CD4-positive, alpha-beta T cell treated with Interleukin-15 for 1 hour (primary cell): Measurements from ENCODE around the gene LYPD5.
A peak's percentile ranks its signal among the peaks of the same experiment; 100 is the strongest.
"Not testable (repeated sequence)": the region's sequence is repeated elsewhere in the genome, so short reads cannot be mapped to it uniquely, and the experiment has no call there.

Source experiments
- DNase-seq: peaks from one replicate; pipeline ENCODE4 v3.0.0-alpha.2; 2020

The LYPD5 gene, protein sequence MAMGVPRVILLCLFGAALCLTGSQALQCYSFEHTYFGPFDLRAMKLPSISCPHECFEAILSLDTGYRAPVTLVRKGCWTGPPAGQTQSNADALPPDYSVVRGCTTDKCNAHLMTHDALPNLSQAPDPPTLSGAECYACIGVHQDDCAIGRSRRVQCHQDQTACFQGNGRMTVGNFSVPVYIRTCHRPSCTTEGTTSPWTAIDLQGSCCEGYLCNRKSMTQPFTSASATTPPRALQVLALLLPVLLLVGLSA

DNA sequence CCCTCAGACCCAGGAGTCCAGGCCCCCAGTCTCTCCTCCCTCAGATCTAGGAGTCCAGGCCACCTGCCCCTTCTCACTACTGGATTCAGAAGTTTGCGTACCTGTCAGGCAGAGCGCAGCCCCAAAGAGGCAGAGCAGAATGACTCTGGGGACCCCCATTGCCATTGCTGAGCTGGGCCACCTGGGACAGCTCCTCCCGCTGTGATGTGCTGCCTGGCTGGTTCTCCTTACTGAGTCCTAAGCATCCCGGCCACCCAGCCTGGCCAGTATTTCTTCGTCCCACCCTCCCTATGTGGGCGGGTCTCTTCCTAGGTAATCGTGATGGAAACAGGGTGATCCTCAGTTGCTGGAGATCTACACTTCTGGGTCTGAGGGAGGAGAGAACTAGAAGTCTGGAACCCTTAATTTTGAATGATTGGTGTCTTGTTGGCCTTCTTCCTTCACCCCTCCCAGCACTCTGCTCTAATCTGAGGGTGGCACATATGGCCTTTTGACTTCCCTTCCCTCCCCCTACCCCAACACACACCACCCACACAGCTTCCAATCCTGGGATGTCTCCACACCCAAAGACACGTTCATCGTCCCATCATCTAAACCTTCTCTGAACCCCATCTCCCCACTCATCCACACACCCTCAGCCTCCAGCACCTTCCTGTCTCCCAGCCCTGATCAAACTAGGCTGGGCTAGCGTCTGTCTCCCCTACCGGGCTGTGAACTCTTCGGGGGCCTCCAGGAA is at the start of gene LYPD5:
LYPD5 (minus strand) TSS at position 232 of the 736 bp plus-strand sequence; CDS start at position 165, 67 bp downstream.
- no peak for DNase-seq

DNA sequence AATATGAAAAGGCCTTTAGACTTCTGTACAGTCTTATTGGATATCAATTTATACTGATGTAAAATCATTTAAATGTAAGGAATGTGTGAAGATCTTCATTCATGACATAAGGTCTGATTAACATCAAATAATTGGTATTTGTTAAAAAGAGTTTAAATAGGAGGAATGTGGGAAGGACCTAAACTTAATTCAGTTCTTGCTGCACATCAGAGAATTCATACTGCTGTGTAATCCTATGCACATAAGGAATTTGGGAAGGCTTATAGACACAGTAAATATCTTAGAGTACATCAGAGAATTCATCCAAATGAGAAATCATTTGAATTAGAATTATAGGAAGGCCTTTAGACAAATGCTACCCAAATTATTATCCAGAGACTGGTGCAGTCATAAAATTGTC is 46.6 kb upstream of the LYPD5 start:
- no peak for DNase-seq

DNA sequence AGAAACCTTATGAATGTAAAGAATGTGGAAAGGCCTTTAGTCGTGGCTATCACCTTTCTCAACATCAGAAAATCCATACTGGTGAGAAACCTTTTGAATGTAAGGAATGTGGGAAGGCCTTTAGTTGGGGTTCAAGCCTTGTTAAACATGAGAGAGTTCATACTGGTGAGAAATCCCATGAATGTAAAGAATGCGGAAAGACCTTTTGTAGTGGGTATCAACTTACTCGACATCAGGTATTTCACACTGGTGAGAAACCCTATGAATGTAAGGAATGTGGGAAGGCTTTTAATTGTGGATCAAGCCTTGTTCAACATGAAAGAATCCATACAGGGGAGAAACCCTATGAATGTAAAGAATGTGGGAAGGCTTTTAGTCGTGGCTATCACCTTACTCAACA is 45.6 kb upstream of the LYPD5 start:
- no peak for DNase-seq

DNA sequence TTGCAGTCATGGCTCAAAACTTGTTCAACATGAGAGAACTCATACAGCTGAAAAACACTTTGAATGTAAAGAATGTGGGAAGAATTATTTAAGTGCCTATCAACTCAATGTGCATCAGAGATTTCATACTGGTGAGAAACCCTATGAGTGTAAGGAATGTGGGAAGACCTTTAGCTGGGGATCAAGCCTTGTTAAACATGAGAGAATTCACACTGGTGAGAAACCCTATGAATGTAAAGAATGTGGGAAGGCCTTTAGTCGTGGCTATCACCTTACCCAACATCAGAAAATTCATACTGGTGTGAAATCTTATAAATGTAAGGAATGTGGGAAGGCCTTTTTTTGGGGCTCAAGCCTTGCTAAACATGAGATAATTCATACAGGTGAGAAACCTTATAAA is 45.0 kb upstream of the LYPD5 start:
- DNase-seq = no peak

DNA sequence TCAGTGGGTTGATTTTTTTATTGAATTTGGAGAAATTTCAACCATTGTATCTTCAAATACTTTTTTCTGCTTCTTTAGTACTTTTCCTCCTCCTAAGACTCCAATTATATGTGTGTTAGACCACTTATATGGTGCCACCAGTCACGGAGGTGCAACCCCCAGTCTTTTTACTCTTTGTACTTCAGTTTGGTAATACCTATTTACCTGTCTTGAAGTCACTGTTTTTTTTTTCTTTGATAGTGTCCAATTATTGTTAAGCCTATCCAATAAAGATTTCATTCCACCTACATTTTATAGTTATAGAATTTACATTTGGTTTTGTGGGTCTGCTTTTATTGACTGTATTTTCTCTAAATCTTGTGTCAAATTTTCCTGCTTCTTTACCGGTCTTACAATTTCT is 39.8 kb upstream of the LYPD5 start:
- DNase-seq = no peak

DNA sequence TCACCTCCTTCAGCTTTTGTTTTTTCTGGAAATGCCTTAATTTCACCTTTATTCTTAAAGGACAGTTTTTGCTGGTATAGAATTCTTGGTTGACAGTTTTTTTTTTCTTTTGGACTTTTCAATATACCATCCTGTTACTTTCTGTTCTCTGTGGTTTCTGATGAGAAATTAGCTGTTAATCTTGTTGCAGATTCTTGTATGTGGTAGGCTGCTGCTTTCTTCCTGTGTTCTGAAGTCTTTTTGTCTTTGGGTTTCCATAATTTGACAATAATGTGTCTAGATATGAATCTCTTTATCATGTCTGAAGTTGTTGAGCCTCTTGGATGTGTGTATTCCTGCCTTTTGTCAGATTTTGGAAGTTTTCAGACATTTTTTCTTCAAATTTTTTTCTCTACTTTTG is 36.9 kb upstream of the LYPD5 start:
- no peak for DNase-seq

DNA sequence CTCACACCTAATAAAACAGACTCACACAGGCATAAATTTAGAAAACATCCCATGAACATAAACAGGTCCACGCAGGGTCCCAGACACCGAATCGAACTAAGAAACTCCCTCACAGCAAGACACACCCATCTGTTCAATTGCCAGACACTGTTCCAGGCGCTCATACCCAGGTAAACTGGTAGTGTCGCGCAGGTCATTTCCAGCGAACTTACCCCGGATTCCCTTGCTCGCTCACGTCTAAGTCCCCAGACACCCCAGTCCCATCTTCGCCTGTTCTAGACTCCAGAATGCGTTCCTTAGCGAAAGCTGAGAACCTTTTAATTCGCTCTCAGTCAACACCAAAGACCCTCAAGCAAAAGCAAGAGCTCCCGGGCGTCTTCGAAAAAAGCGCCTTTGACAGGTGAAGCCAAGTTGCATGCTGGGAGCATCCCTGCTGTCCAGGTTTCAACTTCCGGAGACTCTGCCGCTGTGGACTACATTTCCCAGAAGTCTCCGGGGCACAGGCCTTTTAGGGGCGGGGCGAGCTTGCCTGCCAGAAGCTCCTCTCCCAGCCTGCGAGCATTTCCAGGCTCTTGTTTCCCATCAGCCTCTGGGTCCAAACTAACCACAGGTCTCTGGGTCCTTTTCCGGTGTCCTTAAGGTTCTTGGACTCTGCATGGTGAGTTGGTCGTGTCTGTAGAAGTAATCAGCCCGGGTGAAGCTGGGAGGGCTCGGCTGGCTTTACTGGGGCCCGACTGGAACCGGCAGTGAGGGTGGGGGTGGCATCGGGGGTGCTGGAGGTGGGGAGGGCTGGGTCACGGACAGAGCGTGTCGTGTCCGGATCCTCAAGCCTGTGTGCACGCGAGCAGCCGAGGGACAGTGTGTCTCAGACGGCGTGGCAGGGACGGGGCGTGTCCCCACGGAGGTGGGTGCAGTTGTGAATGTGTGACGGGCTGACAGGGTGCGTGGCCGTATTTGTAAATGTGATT is 24.8 kb upstream of the LYPD5 start, which contains the start of gene ZNF283:
ZNF283 (plus strand) TSS at position 535 of the 968 bp plus-strand sequence. CDS start 6,184 bp downstream, outside the sequence.
- DNase-seq = peak; percentile 85

DNA sequence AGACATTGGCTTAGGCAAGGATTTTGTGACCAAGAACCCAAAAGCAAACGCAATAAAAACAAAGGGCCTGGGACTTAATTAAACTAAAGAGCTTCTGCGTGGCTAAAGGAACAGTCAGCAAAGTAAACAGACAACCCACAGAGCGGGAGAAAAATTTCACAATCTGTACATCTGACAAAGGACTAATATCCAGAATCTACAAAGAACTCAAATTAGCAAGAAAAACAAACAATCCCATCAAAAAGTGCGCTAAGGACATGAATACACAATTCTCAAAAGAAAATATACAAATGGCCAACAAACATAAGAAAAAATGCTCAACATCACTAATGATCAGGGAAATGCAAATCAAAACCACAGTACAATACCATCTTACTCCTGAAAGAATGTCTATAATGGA is 22.3 kb upstream of the LYPD5 start:
- not testable (repeated sequence) for DNase-seq

DNA sequence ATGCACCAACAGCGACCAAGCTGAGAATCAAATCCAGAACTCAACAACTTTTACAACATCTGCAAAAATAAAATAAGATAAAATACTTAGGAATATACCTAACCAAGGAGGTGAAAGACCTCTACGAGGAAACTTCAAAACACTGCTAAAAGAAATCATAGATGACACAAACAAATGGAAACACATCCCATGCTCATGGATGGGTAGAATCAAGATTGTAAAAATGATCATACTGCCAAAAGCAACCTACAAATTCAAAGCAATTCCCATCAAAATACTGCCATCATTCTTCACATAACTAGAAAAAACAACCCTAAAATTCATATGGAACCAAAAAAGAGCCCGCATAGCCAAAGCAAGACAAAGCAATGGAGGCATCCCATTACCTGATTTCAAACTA is 21.6 kb upstream of the LYPD5 start:
- not testable (repeated sequence) for DNase-seq

DNA sequence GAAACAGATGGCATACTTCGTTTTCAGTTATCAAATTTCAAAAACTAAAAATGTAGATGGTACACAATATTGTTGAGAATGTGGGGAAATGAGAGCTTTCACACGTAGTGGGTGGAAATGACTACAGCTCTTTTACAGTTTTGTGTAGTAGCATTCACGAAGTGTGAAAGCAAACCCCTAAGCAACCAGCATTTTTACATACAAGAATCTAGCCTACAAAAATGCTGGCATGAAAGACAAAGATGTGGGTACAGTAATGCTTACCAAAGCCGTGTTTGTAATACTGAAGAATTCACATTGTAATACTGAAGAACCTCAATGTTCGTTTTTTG is 18.6 kb upstream of the LYPD5 start:
- DNase-seq = no peak

DNA sequence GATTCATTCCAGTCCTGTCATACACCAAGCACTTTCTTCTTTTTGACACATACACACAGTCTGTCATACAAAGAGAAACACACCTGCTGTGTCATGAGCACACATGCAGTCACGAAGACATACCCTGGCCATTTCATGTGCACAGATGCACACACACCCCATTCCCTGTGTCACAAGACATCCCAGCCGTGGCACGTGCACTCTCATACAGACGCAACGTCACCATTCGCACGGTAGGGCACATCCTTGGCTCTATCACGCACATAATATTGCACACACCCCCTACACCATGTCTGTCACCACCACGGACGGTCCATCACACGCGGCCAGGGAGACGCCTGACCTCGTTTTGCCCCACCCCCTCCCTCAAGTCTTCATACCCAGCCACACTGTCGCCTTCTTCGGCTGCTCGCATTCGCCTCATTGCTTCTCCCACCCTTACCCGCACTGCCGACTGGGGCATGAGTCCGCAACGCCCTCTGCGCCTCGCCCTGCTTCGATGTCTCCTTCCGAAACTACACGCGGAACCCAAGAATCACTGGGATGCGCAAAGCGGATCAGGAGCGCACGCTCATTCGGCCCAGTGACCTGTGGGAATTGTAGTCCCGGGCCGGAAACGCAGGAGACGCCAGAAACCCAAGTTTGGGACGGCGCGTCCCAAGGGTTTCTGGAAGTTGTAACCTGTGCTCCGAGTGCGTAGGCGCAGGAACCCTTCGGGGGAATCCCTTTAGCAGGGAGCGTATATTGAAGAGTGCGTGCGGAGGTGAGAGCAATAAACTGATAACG is 18.0 kb upstream of the LYPD5 start:
- peak; percentile 18 for DNase-seq

DNA sequence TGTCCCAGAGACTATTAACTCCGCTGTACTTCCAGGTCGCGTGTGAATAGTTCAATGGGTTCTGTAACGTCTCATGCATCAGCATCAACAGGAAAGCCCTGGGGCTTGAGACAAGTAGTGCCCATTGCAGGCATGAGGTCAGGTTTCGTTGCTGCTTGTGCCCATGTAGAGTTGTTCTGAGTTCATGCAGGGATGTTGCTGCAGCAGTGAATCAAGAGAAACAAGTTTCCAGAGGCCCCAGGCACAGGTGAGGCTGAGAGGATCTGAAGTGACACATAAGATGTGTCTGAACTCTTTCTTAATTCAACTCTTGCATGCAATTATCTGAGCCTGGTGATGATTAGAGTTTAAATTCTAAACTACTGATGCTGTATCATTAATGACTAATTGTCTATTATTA is 16.3 kb upstream of the LYPD5 start:
- no peak for DNase-seq

DNA sequence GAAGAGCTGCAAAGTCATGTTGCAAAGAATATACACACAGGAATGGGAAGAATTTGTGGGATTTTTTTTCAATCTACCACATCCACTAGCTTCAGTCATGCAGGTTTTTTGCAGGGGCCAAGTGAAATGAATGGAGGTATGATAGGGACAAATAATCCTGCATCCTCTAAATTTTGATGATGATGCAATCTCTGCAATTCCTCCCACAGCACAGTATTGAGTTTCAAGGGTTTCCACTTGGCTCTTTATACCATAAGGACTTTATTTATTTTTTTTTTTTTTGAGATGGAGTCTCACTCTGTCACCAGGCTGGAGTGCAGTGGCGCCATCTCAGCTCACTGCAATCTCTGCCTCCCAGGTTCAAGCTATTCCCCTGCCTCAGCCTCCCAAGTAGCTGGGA is 15.2 kb upstream of the LYPD5 start:
- DNase-seq = not testable (repeated sequence)

DNA sequence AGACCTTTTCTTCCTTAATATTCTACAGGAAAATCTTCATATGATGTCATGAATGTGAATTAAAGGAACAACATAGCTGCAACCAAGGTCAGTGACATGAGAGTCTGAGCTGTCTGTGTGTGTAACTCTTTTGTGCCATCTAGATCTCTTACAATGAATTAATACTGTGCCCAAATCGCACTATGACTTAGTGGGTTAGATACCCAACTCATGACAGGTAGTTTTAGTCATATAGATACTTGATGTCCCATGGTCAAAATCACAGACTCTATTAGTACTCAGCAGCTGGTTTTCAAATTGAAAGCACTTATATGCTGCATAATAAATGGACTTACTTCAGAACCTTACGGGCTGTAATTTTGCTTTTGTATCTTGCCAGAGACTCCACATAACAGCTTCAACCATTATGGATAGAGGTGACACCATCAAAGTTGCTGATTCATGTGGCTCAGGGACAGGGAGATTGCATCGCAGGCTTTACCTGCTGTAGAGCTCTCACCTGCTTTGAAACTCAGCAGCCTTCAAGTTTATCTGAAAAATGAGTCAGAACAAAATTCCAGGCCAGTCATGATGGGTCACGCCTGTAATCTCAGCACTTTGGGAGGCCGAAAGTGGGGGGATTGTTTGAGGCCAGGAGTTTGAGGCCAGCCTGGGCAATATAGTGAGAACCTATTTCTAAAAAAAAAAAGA is 12.6 kb upstream of the LYPD5 start:
- DNase-seq = no peak

DNA sequence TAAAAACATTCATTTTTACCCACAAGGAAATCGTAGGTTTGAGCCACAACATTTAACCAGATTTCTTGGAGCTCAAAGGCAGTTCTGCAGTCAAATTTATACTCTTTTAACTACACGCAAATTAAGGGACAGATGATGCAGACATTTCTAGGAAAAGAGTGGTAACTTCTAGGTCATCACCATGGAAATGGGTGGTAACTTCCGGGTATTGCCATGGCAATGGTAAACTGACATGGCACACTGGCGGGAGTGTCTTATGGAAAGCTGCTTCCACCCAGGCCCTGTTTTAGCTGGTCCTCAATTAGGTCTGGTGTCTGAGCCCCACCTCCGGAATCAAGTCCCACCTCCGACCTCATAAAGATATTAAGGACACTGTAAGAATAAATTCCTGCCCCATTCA is 10.4 kb upstream of the LYPD5 start:
- DNase-seq = no peak

DNA sequence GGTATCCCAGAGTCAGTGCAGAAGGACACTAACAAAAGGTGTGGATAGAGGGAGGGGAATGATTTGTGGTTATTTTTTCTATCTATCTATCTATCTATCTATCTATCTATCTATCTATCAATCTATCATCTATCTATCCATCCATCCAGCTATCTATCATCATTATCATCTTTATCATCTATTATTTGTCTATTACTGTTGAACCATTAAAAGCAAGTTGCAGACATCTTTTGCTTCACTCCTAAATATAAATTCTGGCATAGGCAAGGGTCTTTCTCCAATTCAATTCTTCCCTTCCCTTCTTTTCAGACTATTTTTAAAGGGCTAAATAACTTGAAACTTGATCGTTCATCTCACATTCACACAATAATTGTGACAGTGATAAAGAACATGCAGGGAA is 10.0 kb upstream of the LYPD5 start:
- DNase-seq = no peak

DNA sequence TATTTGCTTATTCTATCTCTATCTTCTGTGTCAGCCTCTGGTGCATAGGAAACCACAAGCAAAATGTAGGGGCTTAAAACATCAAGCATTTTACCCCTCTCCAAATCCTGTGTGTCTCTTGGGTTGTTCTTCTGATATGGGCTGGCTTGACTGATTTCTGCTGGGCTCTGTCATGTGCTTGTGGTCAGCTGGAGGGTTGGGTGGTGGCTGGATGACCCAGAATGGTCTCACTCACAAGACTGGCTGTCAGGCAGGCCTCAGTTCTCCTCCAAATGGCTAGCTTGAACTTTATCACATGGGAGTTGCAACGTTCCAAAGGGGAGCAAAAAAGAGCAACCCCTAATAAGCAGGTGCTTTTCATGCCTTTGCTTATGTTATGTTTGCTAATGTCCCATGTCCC is 9.6 kb upstream of the LYPD5 start:
- DNase-seq = no peak

DNA sequence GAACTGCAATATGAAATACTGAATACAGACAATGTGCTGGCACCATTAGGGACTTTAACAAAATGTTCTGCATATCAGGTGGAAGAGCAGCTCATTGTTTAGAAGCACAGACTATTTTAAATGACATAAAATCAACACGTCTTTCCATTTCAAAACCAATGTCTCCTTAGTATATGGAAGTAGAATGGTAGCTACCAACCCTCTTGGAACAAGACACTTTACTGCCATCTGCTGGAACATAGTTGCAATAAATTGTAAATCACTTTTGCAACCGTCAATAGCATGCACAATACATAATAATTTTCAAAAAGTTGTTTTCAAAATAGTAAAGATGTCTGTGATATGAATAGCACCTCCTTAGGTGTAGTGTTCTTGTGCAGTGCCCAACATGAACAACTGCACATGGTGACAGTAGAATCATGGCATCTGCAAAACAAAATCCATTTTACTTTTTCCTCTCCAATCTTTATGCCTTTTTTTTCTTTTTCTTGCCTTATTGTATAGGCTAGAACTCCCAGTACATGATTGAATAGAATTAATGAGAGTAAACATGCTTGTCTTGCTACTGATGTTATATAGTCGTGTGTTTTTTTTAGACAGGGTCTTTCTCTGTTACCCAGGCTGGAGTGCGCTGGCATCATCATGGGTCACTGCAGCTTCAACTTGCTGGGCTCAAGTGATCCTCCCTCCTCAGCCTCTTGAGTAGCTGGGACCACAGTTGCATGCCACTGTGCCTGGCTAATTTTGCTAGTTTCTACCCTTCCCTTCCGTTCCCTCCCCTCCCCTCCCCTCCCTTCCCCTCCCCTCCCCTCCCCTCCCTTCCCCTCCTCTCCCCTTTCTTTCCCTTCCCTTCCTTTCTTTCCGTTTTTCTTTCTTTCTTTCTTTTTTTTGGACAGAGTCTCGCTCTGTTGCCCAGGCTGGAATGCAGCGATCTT is 7.8 kb upstream of the LYPD5 start:
- no peak for DNase-seq

DNA sequence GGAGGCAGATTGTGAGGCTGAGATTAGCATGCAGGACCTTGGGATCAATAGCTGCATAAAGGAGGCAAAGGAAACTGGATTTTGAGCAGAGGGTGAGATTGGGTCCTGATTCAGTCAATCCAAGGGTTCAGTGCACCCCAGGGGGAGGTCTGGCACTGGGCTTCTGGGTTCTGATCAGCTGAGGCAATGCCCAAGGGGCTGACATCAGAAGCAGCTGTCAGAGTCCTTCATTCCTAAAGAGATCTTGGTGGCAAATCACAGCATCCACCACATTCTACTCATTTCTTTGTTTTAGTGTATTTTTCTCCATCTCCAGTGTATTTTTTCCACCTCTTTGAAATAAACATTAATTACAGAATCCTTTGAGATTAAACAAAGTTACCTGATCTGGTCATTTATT is 5.4 kb upstream of the LYPD5 start:
- DNase-seq = no peak

DNA sequence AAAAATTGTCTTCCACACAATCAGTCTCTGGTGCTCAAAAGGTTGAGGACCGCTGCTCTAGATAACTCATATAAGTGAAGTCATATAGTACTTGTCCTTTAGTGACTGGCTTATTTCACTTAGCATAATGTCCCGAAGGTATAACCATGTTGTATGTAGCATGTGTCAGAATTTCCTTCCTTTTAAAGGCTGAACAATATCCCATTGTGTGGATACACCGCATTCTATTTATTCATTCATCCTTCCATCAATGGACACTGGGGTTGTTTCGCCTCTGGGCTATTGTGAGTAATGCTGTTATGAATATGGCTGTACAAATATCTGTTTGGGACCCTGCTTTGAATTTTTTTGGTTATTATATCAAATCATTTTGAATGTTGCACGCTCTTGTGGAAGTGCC is 4.6 kb upstream of the LYPD5 start:
- no peak for DNase-seq

DNA sequence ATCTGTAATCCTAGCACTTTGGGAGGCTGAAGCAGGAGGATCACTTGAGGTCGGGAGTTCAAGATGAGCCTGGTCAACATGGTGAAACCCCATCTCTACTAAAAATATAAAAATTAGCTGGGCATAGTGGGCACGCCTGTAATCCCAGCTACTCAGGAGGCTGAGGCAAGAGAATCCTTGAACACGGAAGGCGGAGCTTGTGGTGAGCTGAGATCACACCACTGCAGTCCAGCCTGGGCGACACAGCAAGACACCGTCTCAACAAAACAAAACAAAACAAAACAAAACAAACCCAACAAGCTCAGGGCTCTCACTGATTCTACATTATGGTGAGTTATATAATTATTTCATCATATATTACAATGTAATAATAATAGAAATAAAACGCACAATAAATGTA is 4.2 kb upstream of the LYPD5 start:
- DNase-seq = not testable (repeated sequence)
